ENCODE results near the gene BICC1. TPM values are rescaled to one million over a fixed set of nuclear protein-coding genes. Genes with fewer than 3 reads are reported as not detected.

Gene BICC1
- total and polyA plus RNA-seq, 8 donors, result 0.29 to 25.0 (median 4.5) TPM

GRCh38 chr10:58585435-58585834 lies 72.8 kb downstream of the BICC1 start:
- TF ChIP-seq POLR2AphosphoS5 (IDR thresholded peaks at IDR 0.05) (no peak), EP300 (IDR thresholded peaks at IDR 0.05) (no peak), POLR2A (IDR thresholded peaks at IDR 0.05) (no peak), CTCF (IDR thresholded peaks at IDR 0.05) (no peak)
- no peaks in the 10 kb centered on the region for H3K36me3 ChIP-seq
- no peak overlapping the region for H3K27ac ChIP-seq
- 76 to 88% (median 87%) methylated on average over 2 of the region's 2 CpGs for WGBS, 5 donors
- DNase-seq, result no peak
- peaks cover 0 to 6% (median 0%) of the 10 kb centered on the region in 4 donors for H3K9me3 ChIP-seq
- H3K27me3 ChIP-seq, result no peaks in the 10 kb centered on the region
- intact Hi-C loops (cut with DNase I; ENCODE audit: low total_unique reads), result no loop called here
- peaks cover 0 to under 1% (median 0%) of the 10 kb centered on the region in 4 donors for H3K4me1 ChIP-seq
- no peak overlapping the region for H3K4me3 ChIP-seq

- no peaks in the 10 kb centered on the region for H3K27me3 ChIP-seq
- no peak overlapping the region for H3K27ac ChIP-seq
- peaks cover 0 to 10% (median 0%) of the 10 kb centered on the region in 4 donors for H3K4me1 ChIP-seq
- DNase-seq, result no peak
- no peak overlapping the region for H3K4me3 ChIP-seq
- TF ChIP-seq EP300 (IDR thresholded peaks at IDR 0.05) (no peak), POLR2A (IDR thresholded peaks at IDR 0.05) (no peak), POLR2AphosphoS5 (IDR thresholded peaks at IDR 0.05) (no peak), CTCF (IDR thresholded peaks at IDR 0.05) (no peak)
- H3K9me3 ChIP-seq, result peaks cover 0 to 6% (median 0%) of the 10 kb centered on the region in 4 donors
- 42 to 67% (median 61%) methylated on average over 13 of the region's 13 CpGs for WGBS, 5 donors
- no peaks in the 10 kb centered on the region for H3K36me3 ChIP-seq
- intact Hi-C loops (cut with DNase I; ENCODE audit: low total_unique reads), result no loop called here
These were observed 73.9 kb downstream of the BICC1 start for GRCh38 chr10:58586282-58587245.

GRCh38 chr10:58587676-58588075 lies 75.0 kb downstream of the BICC1 start:
- peaks cover 0 to 2% (median 0%) of the 10 kb centered on the region in 4 donors for H3K9me3 ChIP-seq
- DNase-seq, result no peak
- no peak overlapping the region for H3K4me3 ChIP-seq
- WGBS, 5 donors, result 80 to 92% (median 85%) methylated on average over 2 of the region's 2 CpGs
- TF ChIP-seq EP300 (IDR thresholded peaks at IDR 0.05) (no peak), CTCF (IDR thresholded peaks at IDR 0.05) (no peak), POLR2AphosphoS5 (IDR thresholded peaks at IDR 0.05) (no peak), POLR2A (IDR thresholded peaks at IDR 0.05) (no peak)
- H3K27me3 ChIP-seq, result no peaks in the 10 kb centered on the region
- no peak overlapping the region for H3K27ac ChIP-seq
- intact Hi-C loops (cut with DNase I; ENCODE audit: low total_unique reads), result no loop called here
- peaks cover 0 to 10% (median 0%) of the 10 kb centered on the region in 4 donors for H3K4me1 ChIP-seq
- H3K36me3 ChIP-seq, result no peaks in the 10 kb centered on the region

- Histone ChIP-seq H3K36me3 (no peaks in the 10 kb centered on the region), H3K27ac (no peak overlapping the region), H3K4me1 (peaks cover 0 to 10% (median 0%) of the 10 kb centered on the region in 4 donors), H3K27me3 (no peaks in the 10 kb centered on the region), H3K9me3 (no peaks in the 10 kb centered on the region), H3K4me3 (no peak overlapping the region)
- WGBS, 5 donors, result 82 to 90% (median 88%) methylated on average over 14 of the region's 14 CpGs
- no peak for TF ChIP-seq POLR2AphosphoS5 (IDR thresholded peaks at IDR 0.05)
- TF ChIP-seq EP300 (IDR thresholded peaks at IDR 0.05), result no peak
- no peak for TF ChIP-seq CTCF (IDR thresholded peaks at IDR 0.05)
- TF ChIP-seq POLR2A (IDR thresholded peaks at IDR 0.05), result no peak
- no peak for DNase-seq
- intact Hi-C loops (cut with DNase I; ENCODE audit: low total_unique reads), result no loop called here
These were observed 76.1 kb downstream of the BICC1 start for GRCh38 chr10:58588673-58589265.
